ENCODE measurements around the gene MYO3B.

MYO3B gene

DNA sequence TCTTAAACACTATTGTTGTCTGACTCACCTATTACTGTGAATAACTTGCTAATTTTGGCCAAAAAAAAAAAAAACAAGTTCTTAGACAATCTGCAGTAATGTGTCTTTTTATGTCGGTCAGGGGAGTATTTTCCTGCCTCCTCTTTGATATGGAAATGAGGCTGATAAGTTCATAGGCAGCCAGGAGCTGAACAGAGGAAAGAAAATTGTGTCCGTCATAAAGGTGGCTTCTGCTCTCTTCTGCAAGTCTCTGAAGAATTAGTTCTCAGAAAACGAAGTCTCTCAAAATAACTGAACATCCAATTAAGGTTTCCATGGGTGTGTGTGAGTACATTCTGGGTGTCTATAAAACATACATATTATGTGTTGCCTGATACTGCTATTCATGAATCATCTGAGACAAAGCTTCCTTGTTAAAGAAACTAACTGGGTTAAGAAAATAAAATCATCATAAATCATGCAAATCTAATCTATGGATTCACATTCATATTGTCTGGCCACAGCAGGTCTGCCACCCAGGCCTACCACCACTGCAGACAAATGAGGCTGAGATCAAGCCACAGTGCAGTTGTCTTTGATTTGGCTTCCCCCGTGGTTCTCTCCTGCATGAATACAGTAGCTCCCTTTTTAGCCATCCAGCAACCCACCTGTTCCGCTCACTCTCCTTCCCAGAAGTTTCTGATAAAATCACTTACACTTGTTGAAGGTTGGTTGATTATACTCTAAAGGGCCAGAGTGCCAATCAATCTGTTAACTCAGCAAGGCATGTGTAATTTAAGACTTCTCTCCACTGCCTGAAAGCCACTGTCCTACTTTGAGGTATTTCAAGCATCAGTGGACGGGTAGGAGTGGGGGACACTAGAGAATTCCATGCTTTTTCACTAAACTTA lies 517.8 kb downstream of the MYO3B start:
- TF ChIP-seq FOXP2 (optimal IDR thresholded peaks at IDR 0.05; ENCODE audit: borderline replicate concordance, extremely low read depth, extremely low read length, insufficient read depth) (no peak), TAF1 (IDR thresholded peaks at IDR 0.05; ENCODE audit: borderline replicate concordance, insufficient read depth, low read length) (no peak), SIN3A (IDR thresholded peaks at IDR 0.05; ENCODE audit: borderline replicate concordance, insufficient read depth, low read length) (no peak), POLR2AphosphoS5 (IDR thresholded peaks at IDR 0.05; ENCODE audit: low read depth, low read length) (no peak)
- TF ChIP-seq, protein P1, sequence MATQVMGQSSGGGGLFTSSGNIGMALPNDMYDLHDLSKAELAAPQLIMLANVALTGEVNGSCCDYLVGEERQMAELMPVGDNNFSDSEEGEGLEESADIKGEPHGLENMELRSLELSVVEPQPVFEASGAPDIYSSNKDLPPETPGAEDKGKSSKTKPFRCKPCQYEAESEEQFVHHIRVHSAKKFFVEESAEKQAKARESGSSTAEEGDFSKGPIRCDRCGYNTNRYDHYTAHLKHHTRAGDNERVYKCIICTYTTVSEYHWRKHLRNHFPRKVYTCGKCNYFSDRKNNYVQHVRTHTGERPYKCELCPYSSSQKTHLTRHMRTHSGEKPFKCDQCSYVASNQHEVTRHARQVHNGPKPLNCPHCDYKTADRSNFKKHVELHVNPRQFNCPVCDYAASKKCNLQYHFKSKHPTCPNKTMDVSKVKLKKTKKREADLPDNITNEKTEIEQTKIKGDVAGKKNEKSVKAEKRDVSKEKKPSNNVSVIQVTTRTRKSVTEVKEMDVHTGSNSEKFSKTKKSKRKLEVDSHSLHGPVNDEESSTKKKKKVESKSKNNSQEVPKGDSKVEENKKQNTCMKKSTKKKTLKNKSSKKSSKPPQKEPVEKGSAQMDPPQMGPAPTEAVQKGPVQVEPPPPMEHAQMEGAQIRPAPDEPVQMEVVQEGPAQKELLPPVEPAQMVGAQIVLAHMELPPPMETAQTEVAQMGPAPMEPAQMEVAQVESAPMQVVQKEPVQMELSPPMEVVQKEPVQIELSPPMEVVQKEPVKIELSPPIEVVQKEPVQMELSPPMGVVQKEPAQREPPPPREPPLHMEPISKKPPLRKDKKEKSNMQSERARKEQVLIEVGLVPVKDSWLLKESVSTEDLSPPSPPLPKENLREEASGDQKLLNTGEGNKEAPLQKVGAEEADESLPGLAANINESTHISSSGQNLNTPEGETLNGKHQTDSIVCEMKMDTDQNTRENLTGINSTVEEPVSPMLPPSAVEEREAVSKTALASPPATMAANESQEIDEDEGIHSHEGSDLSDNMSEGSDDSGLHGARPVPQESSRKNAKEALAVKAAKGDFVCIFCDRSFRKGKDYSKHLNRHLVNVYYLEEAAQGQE (IDR thresholded peaks at IDR 0.05; ENCODE audit: insufficient read depth in 1 of 2, low read depth in 2 of 2, low read length in 2 of 2), result no peak

DNA sequence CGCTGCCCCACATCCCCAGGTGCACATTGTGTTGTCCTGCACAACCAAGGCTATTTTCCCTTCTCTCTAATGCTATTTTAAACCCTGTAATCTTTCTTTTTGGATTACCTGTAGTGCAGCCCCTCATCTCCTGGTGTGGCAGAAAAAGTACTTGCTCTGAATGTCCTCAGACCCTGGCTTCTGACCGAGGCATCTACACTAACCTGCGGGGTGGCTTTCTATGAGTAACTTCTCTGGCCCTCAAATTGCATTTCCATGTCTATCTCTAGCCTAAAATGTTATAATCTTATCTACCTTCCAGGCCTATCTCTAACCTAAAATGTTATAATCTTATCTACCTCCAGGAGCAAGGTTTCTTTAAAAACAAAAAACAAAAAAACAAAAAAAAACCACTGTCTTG lies 519.0 kb downstream of the MYO3B start:
- no peak for TF ChIP-seq SIN3A (IDR thresholded peaks at IDR 0.05; ENCODE audit: borderline replicate concordance, insufficient read depth, low read length)
- no peak for TF ChIP-seq TAF1 (IDR thresholded peaks at IDR 0.05; ENCODE audit: borderline replicate concordance, insufficient read depth, low read length)
- no peak for TF ChIP-seq POLR2AphosphoS5 (IDR thresholded peaks at IDR 0.05; ENCODE audit: low read depth, low read length)
- TF ChIP-seq, protein P1 (IDR thresholded peaks at IDR 0.05; ENCODE audit: insufficient read depth in 1 of 2, low read depth in 2 of 2, low read length in 2 of 2), result no peak
- no peak for TF ChIP-seq FOXP2 (optimal IDR thresholded peaks at IDR 0.05; ENCODE audit: borderline replicate concordance, extremely low read depth, extremely low read length, insufficient read depth)

DNA sequence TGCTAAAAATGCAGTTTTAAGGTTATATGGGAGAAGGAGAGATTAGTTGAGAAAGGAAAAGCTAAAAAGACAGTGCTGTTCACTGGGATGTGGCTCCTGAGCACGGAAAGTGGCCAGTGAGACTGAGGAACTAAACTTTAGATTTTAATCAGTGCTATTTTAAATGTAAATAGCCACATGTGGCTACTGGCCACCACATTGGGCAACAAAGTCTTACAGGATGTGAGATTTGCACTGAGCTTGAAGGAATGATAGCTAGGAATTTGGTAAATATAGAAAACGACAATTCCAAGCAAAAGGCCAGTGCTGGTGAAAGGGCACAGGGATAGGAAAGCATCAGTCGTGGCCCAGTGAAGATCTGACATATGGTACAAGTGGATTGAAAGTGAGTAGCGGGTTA lies 523.1 kb downstream of the MYO3B start:
- no peak for TF ChIP-seq SIN3A (IDR thresholded peaks at IDR 0.05; ENCODE audit: borderline replicate concordance, insufficient read depth, low read length)

DNA sequence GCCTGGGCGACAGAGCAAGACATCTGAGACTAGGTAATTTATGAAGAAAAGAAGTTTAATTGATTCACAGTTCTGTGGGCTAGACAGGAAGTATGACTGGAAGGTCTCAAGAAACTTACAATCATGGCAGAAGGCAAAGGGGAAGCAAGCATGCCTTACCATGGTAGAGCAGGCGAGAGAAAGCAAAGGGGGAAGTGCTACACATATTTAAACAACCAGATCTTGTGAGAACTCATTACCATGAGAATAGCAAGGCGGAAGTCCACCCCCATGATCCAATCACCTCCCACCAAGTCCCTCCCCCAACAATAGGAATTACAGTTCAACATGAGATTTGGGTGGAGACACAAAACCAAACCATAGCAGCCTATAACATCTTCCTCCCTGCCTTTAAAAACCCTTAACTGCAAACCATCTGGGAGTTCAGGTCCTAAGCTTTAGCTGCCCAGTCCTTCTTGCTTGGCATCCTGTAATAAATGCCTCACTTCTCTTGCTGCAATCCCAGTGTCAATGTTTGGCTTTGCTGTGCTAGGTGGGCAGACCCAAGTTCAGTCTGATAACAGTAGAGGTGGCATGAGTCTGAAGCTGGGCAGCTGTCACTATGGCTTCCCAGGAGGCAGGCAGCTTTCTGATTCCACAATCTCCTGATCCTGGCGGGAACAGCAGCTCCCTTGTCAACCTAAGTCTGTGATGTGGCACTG lies 526.0 kb downstream of the MYO3B start:
- no peak for TF ChIP-seq TAF1 (IDR thresholded peaks at IDR 0.05; ENCODE audit: borderline replicate concordance, insufficient read depth, low read length)
- TF ChIP-seq, protein P1 (IDR thresholded peaks at IDR 0.05; ENCODE audit: insufficient read depth in 1 of 2, low read depth in 2 of 2, low read length in 2 of 2), result no peak
- no peak for TF ChIP-seq SIN3A (IDR thresholded peaks at IDR 0.05; ENCODE audit: borderline replicate concordance, insufficient read depth, low read length)
- no peak for TF ChIP-seq POLR2AphosphoS5 (IDR thresholded peaks at IDR 0.05; ENCODE audit: low read depth, low read length)
- TF ChIP-seq FOXP2 (optimal IDR thresholded peaks at IDR 0.05; ENCODE audit: borderline replicate concordance, extremely low read depth, extremely low read length, insufficient read depth), result no peak
